CD4-positive, alpha-beta T cell treated with Interleukin-10 for 1 hour (primary cell): ENCODE measurements around the gene ATP5MG.
"Not testable (repeated sequence)": the region's sequence is repeated elsewhere in the genome, so short reads cannot be mapped to it uniquely, and the experiment has no call there.

ENCODE experiments used
- DNase-seq: peaks from one replicate; pipeline ENCODE4 v3.0.0-alpha.2; 2020

The ATP5MG gene

GRCh38 chr11:118410055-118410745 lies 8.8 kb downstream of the ATP5MG start:
- DNase-seq, result no peak

GRCh38 chr11:118411530-118411929 lies 10.1 kb downstream of the ATP5MG start:
- DNase-seq, result no peak

- DNase-seq, result no peak
Observed at GRCh38 chr11:118412921-118413320, 11.5 kb downstream of the ATP5MG start.

- no peak for DNase-seq
Observed at GRCh38 chr11:118415062-118415738, 13.8 kb downstream of the ATP5MG start.

GRCh38 chr11:118415739-118416068 lies 14.3 kb downstream of the ATP5MG start:
- DNase-seq, result no peak

- not testable (repeated sequence) for DNase-seq
Observed at GRCh38 chr11:118416900-118417299, 15.5 kb downstream of the ATP5MG start.

- no peak for DNase-seq
Observed at GRCh38 chr11:118417801-118418200, 16.4 kb downstream of the ATP5MG start.

GRCh38 chr11:118418766-118419165 lies 17.4 kb downstream of the ATP5MG start:
- no peak for DNase-seq

GRCh38 chr11:118427707-118428106 lies 26.3 kb downstream of the ATP5MG start:
- no peak for DNase-seq

- DNase-seq, result no peak
Observed at GRCh38 chr11:118430956-118431355, 29.6 kb downstream of the ATP5MG start.

GRCh38 chr11:118434123-118434552 lies 32.7 kb downstream of the ATP5MG start:
- DNase-seq, result peak; percentile 69

GRCh38 chr11:118434553-118435289 lies 33.3 kb downstream of the ATP5MG start:
- peak; percentile 25 for DNase-seq

- DNase-seq, result no peak
Observed at GRCh38 chr11:118435290-118435892, 34.0 kb downstream of the ATP5MG start.

GRCh38 chr11:118435893-118436624 lies 34.7 kb downstream of the ATP5MG start, which contains the start of gene KMT2A:
Gene KMT2A (plus strand): TSS chr11:118436492. CDS start chr11:118436513, 21 bp downstream.
- peak; percentile 95 for DNase-seq

GRCh38 chr11:118436639-118437207 lies 35.3 kb downstream of the ATP5MG start:
- DNase-seq, result no peak

- peak; percentile 65 for DNase-seq
Observed at GRCh38 chr11:118437208-118438125, 36.1 kb downstream of the ATP5MG start.

GRCh38 chr11:118438314-118438931 lies 37.0 kb downstream of the ATP5MG start:
- peak; percentile 66 for DNase-seq

GRCh38 chr11:118439646-118440045 lies 38.2 kb downstream of the ATP5MG start:
- DNase-seq, result peak; percentile 30

- DNase-seq, result peak; percentile 25
Observed at GRCh38 chr11:118441770-118442275, 40.4 kb downstream of the ATP5MG start.

GRCh38 chr11:118442301-118442700 lies 40.9 kb downstream of the ATP5MG start:
- DNase-seq, result no peak
